T-helper 1 cell (primary cell): Measurements from ENCODE around the gene CKAP4.
A peak's percentile ranks its signal among the peaks of the same experiment; 100 is the strongest.

Source experiments
- DNase-seq, 5 donors: peaks; one replicate each; pipeline ENCODE4 v3.0.0-alpha.2; 2012 to 2020

Gene CKAP4

GRCh38 chr12:106274575-106275121 lies 26.8 kb upstream of the CKAP4 start:
- no peak for DNase-seq

- no peak for DNase-seq
Observed at GRCh38 chr12:106274012-106274411, 26.2 kb upstream of the CKAP4 start.

GRCh38 chr12:106273491-106273890 lies 25.7 kb upstream of the CKAP4 start:
- DNase-seq = no peak

GRCh38 chr12:106271575-106272505 lies 24.0 kb upstream of the CKAP4 start:
- no peak for DNase-seq

GRCh38 chr12:106269150-106269771 lies 21.4 kb upstream of the CKAP4 start:
- DNase-seq = no peak

GRCh38 chr12:106267535-106267934 lies 19.7 kb upstream of the CKAP4 start:
- DNase-seq = peak in 1 of 5 donors; percentile 27

GRCh38 chr12:106265116-106265515 lies 17.3 kb upstream of the CKAP4 start:
- no peak for DNase-seq

GRCh38 chr12:106258935-106259334 lies 11.1 kb upstream of the CKAP4 start:
- DNase-seq = no peak

GRCh38 chr12:106258226-106258625 lies 10.4 kb upstream of the CKAP4 start:
- no peak for DNase-seq

GRCh38 chr12:106256524-106256923 lies 8.7 kb upstream of the CKAP4 start:
- DNase-seq = no peak

- no peak for DNase-seq
Observed at GRCh38 chr12:106255952-106256351, 8.1 kb upstream of the CKAP4 start.

GRCh38 chr12:106255493-106255892 lies 7.7 kb upstream of the CKAP4 start:
- DNase-seq = no peak

GRCh38 chr12:106254724-106255123 lies 6.9 kb upstream of the CKAP4 start:
- no peak for DNase-seq

GRCh38 chr12:106251631-106252455 lies 4.0 kb upstream of the CKAP4 start:
- no peak for DNase-seq

GRCh38 chr12:106249411-106250135 lies 1.8 kb upstream of the CKAP4 start:
- no peak for DNase-seq

- peak in 1 of 5 donors; percentile 18 for DNase-seq
Observed at GRCh38 chr12:106248846-106249371, 1.1 kb upstream of the CKAP4 start.

- no peak for DNase-seq
Observed at GRCh38 chr12:106248312-106248845, 559 bp upstream of the CKAP4 start.

GRCh38 chr12:106246891-106247673 lies 738 bp downstream of the CKAP4 start:
- peak; percentile 38 to 67 (median 45) for DNase-seq

- DNase-seq = no peak
Observed at GRCh38 chr12:106245767-106246166, 2.1 kb downstream of the CKAP4 start.

GRCh38 chr12:106243620-106244019 lies 4.2 kb downstream of the CKAP4 start:
- DNase-seq = no peak

- no peak for DNase-seq
Observed at GRCh38 chr12:106240821-106241220, 7.0 kb downstream of the CKAP4 start.
